GM12891 (cell line): ENCODE results near the gene IRF9.

Experiments used
- POLR2A ChIP-seq: IDR thresholded peaks from 2 replicates; pipeline ENCODE4 v1.6.1; 2011; ENCODE audit warnings: low read depth, low read length, control low read depth
- POLR2AphosphoS5 ChIP-seq: IDR thresholded peaks from 2 replicates; pipeline ENCODE4 v1.6.1; 2011; ENCODE audit warnings: low read depth, low read length, control low read depth
- TAF1 ChIP-seq: IDR thresholded peaks from 2 replicates; pipeline ENCODE4 v1.6.1; 2011; ENCODE audit warnings: low read depth, low read length, control low read depth

DNA sequence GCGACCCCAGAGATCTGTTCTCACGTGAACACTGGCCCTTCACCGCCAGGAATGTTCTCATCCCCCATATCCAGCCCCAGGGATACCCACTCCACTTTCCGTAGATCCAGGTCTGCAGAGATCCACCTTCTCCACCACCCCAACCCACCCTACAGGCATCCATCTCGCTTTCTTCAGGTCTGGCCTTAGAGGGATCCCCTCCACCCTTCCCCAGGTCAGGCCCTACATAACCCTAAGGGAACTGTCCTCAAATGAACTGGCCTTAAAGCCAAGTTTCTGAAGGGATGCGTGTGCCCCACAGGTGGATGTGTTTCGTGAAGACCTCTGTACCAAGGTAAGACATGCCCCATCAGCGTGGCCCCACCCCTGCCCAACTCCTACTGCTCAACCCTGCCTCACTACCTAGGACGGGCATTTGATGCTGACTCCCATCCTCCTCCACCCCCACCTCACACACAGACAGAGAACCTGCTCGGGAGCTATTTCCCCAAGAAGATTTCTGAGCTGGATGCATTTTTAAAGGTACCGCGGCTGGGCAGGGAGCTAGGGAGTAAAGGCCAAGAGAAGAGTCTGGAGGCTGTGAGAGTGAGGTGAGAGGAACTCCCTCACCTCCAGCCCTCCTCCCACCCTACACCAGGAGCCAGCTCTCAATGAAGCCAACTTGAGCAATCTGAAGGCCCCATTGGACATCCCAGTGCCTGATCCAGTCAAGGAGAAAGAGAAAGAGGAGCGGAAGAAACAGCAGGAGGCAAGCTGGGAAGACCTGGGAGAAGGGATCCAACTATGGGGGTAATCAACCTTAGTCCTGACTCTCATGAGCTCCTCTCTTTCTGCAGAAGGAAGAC, 24.2 kb upstream of the IRF9 start:
- no peak for TF ChIP-seq POLR2AphosphoS5
- no peak for TF ChIP-seq POLR2A
- TF ChIP-seq TAF1, result no peak
